Measurements from ENCODE around the gene TUBGCP4. TPM values are rescaled to one million over a fixed set of nuclear protein-coding genes. Genes with fewer than 3 reads are reported as not detected.

TUBGCP4 gene
- polyA plus RNA-seq, 3 donors, result 4.7 to 7.6 (median 6.1) TPM

- peak overlapping the region in 2 of 7 donors; percentile 36 to 65 for H3K27ac Mint-ChIP-seq
- H3K4me2 ChIP-seq (replicated peaks; ENCODE audit: extremely low read depth, low read length, poor library complexity, severe bottlenecking), result no peak overlapping the region
These were observed 33.2 kb downstream of the TUBGCP4 start for GRCh38 chr15:43404130-43404529.

GRCh38 chr15:43406189-43406588 lies 35.3 kb downstream of the TUBGCP4 start:
- no CpG with 5 or more reads among the region's 2 CpGs for WGBS (ENCODE audit: insufficient coverage)
- no peaks in the 10 kb centered on the region for H3K27me3 Mint-ChIP-seq (ENCODE audit: low read depth in 3 of 3)
- Histone ChIP-seq H4K20me1 (ENCODE audit: insufficient read depth, low read length) (no peaks in the 10 kb centered on the region), H3K27ac (ENCODE audit: low read depth in 1 of 2, low read length in 2 of 2) (no peak overlapping the region), H3K9ac (ENCODE audit: insufficient read depth, low read length, poor library complexity, severe bottlenecking) (no peak overlapping the region), H2AFZ (ENCODE audit: insufficient read depth, low read depth, low read length, poor library complexity, severe bottlenecking) (no peak overlapping the region), H3K4me3 (replicated peaks in 1 of 3; ENCODE audit: low read depth in 2 of 3, low read length in 3 of 3) (no peak overlapping the region), H3K4me2 (replicated peaks; ENCODE audit: extremely low read depth, low read length, poor library complexity, severe bottlenecking) (no peak overlapping the region), H3K9me3 (replicated peaks in 1 of 2; ENCODE audit: control insufficient read depth in 1 of 2, insufficient read depth in 1 of 2, low read length in 2 of 2) (no peaks in the 10 kb centered on the region), H3K4me1 (ENCODE audit: control insufficient read depth in 1 of 2, insufficient read depth in 2 of 2, low read length in 2 of 2) (no peaks in the 10 kb centered on the region), H3K36me3 (replicated peaks in 1 of 2; ENCODE audit: control insufficient read depth in 1 of 2, insufficient read depth in 2 of 2, low read length in 2 of 2) (peaks cover 80 to 83% of the 10 kb centered on the region in 2 donors), H3K27me3 (ENCODE audit: control insufficient read depth in 2 of 2, insufficient read depth in 2 of 2, low read length in 2 of 2) (no peaks in the 10 kb centered on the region), H3K79me2 (ENCODE audit: insufficient read depth, low read length) (no peaks in the 10 kb centered on the region)
- no peak overlapping the region for H3K4me3 Mint-ChIP-seq
- no peak for TF ChIP-seq CTCF (IDR thresholded peaks at IDR 0.05)
- H3K4me1 Mint-ChIP-seq, result peaks cover 3% of the 10 kb centered on the region
- H3K9me3 Mint-ChIP-seq, result peaks cover 0 to 2% (median 0%) of the 10 kb centered on the region in 7 donors
- DNase-seq, result no peak
- intact Hi-C loops (cut with micrococcal nuclease), result no loop called here
- no peak overlapping the region for H3K27ac Mint-ChIP-seq
- H3K36me3 Mint-ChIP-seq, result peaks cover 80 to 84% of the 10 kb centered on the region in 2 donors

More at GRCh38 chr15:43404130-43404529, 33.2 kb downstream of the TUBGCP4 start:
- Mint-ChIP-seq H3K36me3 (peaks cover 81 to 98% of the 10 kb centered on the region in 2 donors), H3K27me3 (ENCODE audit: low read depth in 3 of 3) (no peaks in the 10 kb centered on the region), H3K4me1 (no peaks in the 10 kb centered on the region), H3K4me3 (no peak overlapping the region), H3K9me3 (peaks cover 0 to 2% (median 0%) of the 10 kb centered on the region in 7 donors)
- no peaks in the 10 kb centered on the region for H3K79me2 ChIP-seq (ENCODE audit: insufficient read depth, low read length)
- DNase-seq, result no peak
- TF ChIP-seq CTCF (IDR thresholded peaks at IDR 0.05), result no peak
- peaks cover 87 to 99% of the 10 kb centered on the region in 2 donors for H3K36me3 ChIP-seq (replicated peaks in 1 of 2; ENCODE audit: control insufficient read depth in 1 of 2, insufficient read depth in 2 of 2, low read length in 2 of 2)
- H3K4me3 ChIP-seq (replicated peaks in 1 of 3; ENCODE audit: low read depth in 2 of 3, low read length in 3 of 3), result no peak overlapping the region
- H3K27ac ChIP-seq (ENCODE audit: low read depth in 1 of 2, low read length in 2 of 2), result no peak overlapping the region
- H2AFZ ChIP-seq (ENCODE audit: insufficient read depth, low read depth, low read length, poor library complexity, severe bottlenecking), result no peak overlapping the region
- H3K9ac ChIP-seq (ENCODE audit: insufficient read depth, low read length, poor library complexity, severe bottlenecking), result no peak overlapping the region
- no peaks in the 10 kb centered on the region for H4K20me1 ChIP-seq (ENCODE audit: insufficient read depth, low read length)
- no peaks in the 10 kb centered on the region for H3K27me3 ChIP-seq (ENCODE audit: control insufficient read depth in 2 of 2, insufficient read depth in 2 of 2, low read length in 2 of 2)
- no CpG with 5 or more reads among the region's 5 CpGs for WGBS (ENCODE audit: insufficient coverage)
- no peaks in the 10 kb centered on the region for H3K4me1 ChIP-seq (ENCODE audit: control insufficient read depth in 1 of 2, insufficient read depth in 2 of 2, low read length in 2 of 2)
- H3K9me3 ChIP-seq (replicated peaks in 1 of 2; ENCODE audit: control insufficient read depth in 1 of 2, insufficient read depth in 1 of 2, low read length in 2 of 2), result no peaks in the 10 kb centered on the region
- intact Hi-C loops (cut with micrococcal nuclease), result no loop called here

Measured in CD14-positive monocyte (primary cell).